Heart right ventricle (tissue), 16 donors: Measurements from ENCODE around the gene POLD1. TPM values are rescaled to one million over a fixed set of nuclear protein-coding genes. Genes with fewer than 3 reads are reported as not detected.

ENCODE experiments used
- ATAC-seq, 8 donors: fragments of 200-7000 bp; cut with Tn5 transposase; one replicate each; pipeline ENCODE4 v1.9.1; 2020; ENCODE audit warnings: mild to moderate bottlenecking in 8 of 8, moderate library complexity in 8 of 8, moderate number of reproducible peaks in 1 of 8
- DNase-seq, 2 donors: peaks; one replicate each; pipeline ENCODE4 v3.0.0-alpha.2; 2020
- H3K27ac ChIP-seq, 10 donors: fragments of 200-600 bp; sonication (generic) in 2 of 10; one replicate each; pipeline versions ENCODE4 v1.5.0 to v1.8.0; 2020 to 2022; ENCODE audit warnings: mild to moderate bottlenecking in 3 of 10
- H3K27me3 ChIP-seq, 7 donors: fragments of 200-600 bp; one replicate each; pipeline ENCODE4 v1.8.0; 2021 to 2022; ENCODE audit warnings: mild to moderate bottlenecking in 2 of 7
- H3K36me3 ChIP-seq, 9 donors: fragments of 200-600 bp; sonication (generic) in 1 of 9; one replicate each; pipeline versions ENCODE4 v1.5.0 to v1.8.0; 2020 to 2022; ENCODE audit warnings: mild to moderate bottlenecking in 2 of 9
- H3K4me1 ChIP-seq, 9 donors: fragments of 200-600 bp; sonication (generic) in 1 of 9; one replicate each; pipeline versions ENCODE4 v1.5.0 to v1.8.0; 2020 to 2022; ENCODE audit warnings: mild to moderate bottlenecking in 4 of 9
- H3K4me3 ChIP-seq, 10 donors: fragments of 200-600 bp; sonication (generic) in 2 of 10; one replicate each; pipeline versions ENCODE4 v1.5.0 to v1.8.0; 2020 to 2022; ENCODE audit warnings: mild to moderate bottlenecking in 7 of 10, moderate library complexity in 2 of 10
- H3K9me3 ChIP-seq, 11 donors: fragments of 200-600 bp in 10 of 11; sonication (generic) in 2 of 11; one replicate each; pipeline versions ENCODE4 v1.5.0 to v1.8.0; 2013 to 2022; ENCODE audit warnings: mild to moderate bottlenecking in 2 of 11, control low read depth in 1 of 11, moderate library complexity in 1 of 11
- WGBS, 2 donors: extraction: QIAGEN DNeasy Blood & Tissue Kit; methylation state at CpG; one replicate each; pipeline ENCODE4 v1.1.7; 2013; ENCODE audit warnings: inconsistent platforms in 1 of 2; 5-methylcytosine and 5-hydroxymethylcytosine counted together
- intact Hi-C, 10 donors: fragments of 100-400 bp; cut with DNase I; formaldehyde crosslinking; loops; one replicate each; pipeline versions ENCODE4 v1.11.1 to v1.14.2; 2022
- polyA plus RNA-seq, 2 donors: library from polyadenylated mRNA; stranded (reverse); fragments of 200-250 nt; gene quantifications; one replicate each; pipeline ENCODE4 v1.2.3, GENCODE V29; 2013
- total RNA-seq, 10 donors: library from RNA; stranded (reverse); fragmentation: NEBNext Ultra II Directional in 3 of 10; extraction: Animal tissue kit (Norgen Biotek cat#: 25700) in 3 of 10; gene quantifications; one replicate each; pipeline versions ENCODE4 v1.2.1 to v1.2.4, GENCODE V29; 2021 to 2023
- TF ChIP-seq, protein P1 (sequence below), 9 donors: fragments of 200-600 bp; sonication (generic) in 2 of 9; IDR thresholded peaks; one replicate each; pipeline versions ENCODE4 v1.5.0 to v1.8.0; 2021 to 2022; ENCODE audit warnings: antibody characterized with exemption in 9 of 9, mild to moderate bottlenecking in 5 of 9, moderate library complexity in 1 of 9
- donor health status: Arrhythmogenic right ventricular cardiomyopathy.
- donor health status: ischemic (EF 13 %, LVEDD 7.1; RV severe dilation, severe dysfunction).
- donor health status: healthy with polysubstance abuse.
- donor health status: DM: no; HTN: yes; CAD: no.
- donor health status: DM: no; HTN: no; CAD: no.
- donor health status: ischemic (EF 25% LVEDD 6.9; RV normal size, moderate dysfunction).
- donor health status: ischemic (EF 25% LVEDD 5.7; RV mildly dilated, moderate dysfunction).
- donor health status: healthy.
- donor health status: DM: yes; HTN: yes; CAD: no.
- donor health status: Ischemic cardiomyopathy.
- donor health status: ischemic (EF 35%, LVEDD 5.7; RV mildly dilated, moderate dysfunction).
- donor health status: nonischemic (EF 11% LVEDD 7.7; RV severe dilation, severe dysfunction).
- donor health status: DM: yes; HTN: yes; CAD: no.
- donor health status: PGD.
- donor health status: ischemic (EF 29% LVEDD 5.4; RV normal size, mild dysfunction).
- donor health status: nonischemic (EF 23%, LVEDD 6.1; RV moderate dilation, normal function).

POLD1 gene
- total and polyA plus RNA-seq, 12 donors: 4.2 to 28.3 (median 11.3) TPM

DNA sequence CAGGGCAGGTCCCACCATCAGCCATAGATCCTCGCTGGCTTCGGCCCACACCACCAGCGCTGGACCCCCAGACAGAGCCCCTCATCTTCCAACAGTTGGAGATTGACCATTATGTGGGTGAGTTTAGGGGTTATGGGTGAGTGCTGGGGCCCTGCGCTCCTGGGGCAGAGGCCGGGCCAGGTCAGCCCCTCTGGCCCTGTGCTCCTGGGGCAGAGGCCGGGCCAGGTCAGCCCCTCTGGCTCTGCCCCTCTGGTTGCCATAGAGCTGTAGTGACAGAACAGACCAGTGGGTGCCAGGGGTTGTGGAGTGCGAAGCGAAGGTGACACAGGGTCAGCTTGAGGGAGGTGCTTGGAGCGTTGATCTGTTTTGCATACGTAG lies 15.2 kb downstream of the POLD1 start:
- Histone ChIP-seq H3K4me3 (no peak overlapping the region), H3K4me1 (no peaks in the 10 kb centered on the region), H3K27ac (no peak overlapping the region), H3K36me3 (peaks cover 0 to 30% (median 0%) of the 10 kb centered on the region in 9 donors), H3K27me3 (no peaks in the 10 kb centered on the region), H3K9me3 (no peaks in the 10 kb centered on the region)
- WGBS, 2 donors: 96 to 98% methylated on average over 10 of the region's 10 CpGs
- intact Hi-C loops: no loop called here
- TF ChIP-seq, protein P1, sequence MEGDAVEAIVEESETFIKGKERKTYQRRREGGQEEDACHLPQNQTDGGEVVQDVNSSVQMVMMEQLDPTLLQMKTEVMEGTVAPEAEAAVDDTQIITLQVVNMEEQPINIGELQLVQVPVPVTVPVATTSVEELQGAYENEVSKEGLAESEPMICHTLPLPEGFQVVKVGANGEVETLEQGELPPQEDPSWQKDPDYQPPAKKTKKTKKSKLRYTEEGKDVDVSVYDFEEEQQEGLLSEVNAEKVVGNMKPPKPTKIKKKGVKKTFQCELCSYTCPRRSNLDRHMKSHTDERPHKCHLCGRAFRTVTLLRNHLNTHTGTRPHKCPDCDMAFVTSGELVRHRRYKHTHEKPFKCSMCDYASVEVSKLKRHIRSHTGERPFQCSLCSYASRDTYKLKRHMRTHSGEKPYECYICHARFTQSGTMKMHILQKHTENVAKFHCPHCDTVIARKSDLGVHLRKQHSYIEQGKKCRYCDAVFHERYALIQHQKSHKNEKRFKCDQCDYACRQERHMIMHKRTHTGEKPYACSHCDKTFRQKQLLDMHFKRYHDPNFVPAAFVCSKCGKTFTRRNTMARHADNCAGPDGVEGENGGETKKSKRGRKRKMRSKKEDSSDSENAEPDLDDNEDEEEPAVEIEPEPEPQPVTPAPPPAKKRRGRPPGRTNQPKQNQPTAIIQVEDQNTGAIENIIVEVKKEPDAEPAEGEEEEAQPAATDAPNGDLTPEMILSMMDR (IDR thresholded peaks at IDR 0.05): no peak
- peak in 1 of 8 donors; percentile 25 for ATAC-seq
- DNase-seq: no peak

DNA sequence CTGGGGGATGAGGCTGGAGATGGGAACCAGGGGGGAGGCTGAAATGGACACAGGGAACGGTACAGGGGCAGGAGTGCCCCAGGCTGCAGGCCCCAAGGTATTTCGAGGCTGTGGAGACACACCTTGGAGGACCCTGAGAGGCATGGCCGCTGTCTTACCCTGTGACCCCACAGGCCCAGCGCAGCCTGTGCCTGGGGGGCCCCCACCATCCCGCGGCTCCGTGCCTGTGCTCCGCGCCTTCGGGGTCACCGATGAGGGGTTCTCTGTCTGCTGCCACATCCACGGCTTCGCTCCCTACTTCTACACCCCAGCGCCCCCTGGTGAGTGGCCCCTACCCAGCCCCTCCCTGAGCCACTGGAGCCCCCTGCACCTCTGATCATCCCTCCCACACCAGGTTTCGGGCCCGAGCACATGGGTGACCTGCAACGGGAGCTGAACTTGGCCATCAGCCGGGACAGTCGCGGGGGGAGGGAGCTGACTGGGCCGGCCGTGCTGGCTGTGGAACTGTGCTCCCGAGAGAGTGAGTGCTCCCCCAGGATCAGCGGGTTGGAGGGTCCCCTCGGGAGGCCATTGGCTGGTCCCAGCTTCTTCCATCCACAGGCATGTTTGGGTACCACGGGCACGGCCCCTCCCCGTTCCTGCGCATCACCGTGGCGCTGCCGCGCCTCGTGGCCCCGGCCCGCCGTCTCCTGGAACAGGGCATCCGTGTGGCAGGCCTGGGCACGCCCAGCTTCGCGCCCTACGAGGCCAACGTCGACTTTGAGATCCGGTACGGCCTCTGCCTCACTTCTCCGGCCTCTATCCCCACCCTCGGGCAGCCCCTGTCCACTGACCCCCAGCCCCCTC lies 17.7 kb downstream of the POLD1 start:
- no peaks in the 10 kb centered on the region for H3K27me3 ChIP-seq
- H3K4me3 ChIP-seq: no peak overlapping the region
- H3K36me3 ChIP-seq: peaks cover 0 to 45% (median 0%) of the 10 kb centered on the region in 9 donors
- intact Hi-C loops: no loop called here
- TF ChIP-seq, protein P1 (IDR thresholded peaks at IDR 0.05): no peak
- H3K4me1 ChIP-seq: no peaks in the 10 kb centered on the region
- H3K27ac ChIP-seq: no peak overlapping the region
- WGBS, 2 donors: 94 to 95% methylated on average over 48 of the region's 48 CpGs
- no peaks in the 10 kb centered on the region for H3K9me3 ChIP-seq
- no peak for DNase-seq
- peak in 1 of 8 donors; percentile 40 for ATAC-seq

DNA sequence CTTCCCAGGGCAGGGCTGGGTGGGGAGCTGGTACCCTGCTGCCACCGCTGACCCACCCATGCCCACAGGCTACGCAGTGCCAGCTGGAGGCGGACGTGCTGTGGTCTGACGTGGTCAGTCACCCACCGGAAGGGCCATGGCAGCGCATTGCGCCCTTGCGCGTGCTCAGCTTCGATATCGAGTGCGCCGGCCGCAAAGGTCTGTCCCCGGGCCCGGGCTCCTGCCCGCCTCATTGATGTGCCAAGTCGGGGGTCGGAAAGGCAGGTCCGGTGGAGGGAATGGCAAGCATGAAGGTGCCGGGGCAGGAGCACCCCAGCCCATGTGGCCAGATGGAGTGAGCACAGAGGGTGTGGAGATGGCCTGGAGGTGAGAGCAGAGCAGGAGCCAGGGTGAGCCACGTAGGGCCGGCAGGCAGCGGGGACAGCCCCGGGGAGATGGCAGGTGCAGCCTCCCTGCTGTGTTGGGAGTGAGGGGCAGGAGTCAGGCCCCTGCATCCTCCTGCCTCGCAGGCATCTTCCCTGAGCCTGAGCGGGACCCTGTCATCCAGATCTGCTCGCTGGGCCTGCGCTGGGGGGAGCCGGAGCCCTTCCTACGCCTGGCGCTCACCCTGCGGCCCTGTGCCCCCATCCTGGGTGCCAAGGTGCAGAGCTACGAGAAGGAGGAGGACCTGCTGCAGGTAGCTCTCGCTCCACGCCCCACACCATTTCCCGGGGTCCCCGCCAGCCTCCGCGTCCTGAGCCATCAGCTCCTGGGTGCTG lies 18.6 kb downstream of the POLD1 start:
- intact Hi-C loops: no loop called here
- 96% methylated on average over 39 to 41 of the region's 41 CpGs for WGBS, 2 donors
- peak in 2 of 8 donors; percentile 14 to 20 for ATAC-seq
- Histone ChIP-seq H3K27me3 (no peaks in the 10 kb centered on the region), H3K4me1 (no peaks in the 10 kb centered on the region), H3K27ac (no peak overlapping the region), H3K4me3 (no peak overlapping the region), H3K36me3 (peaks cover 0 to 52% (median 0%) of the 10 kb centered on the region in 9 donors), H3K9me3 (no peaks in the 10 kb centered on the region)
- DNase-seq: no peak
- TF ChIP-seq, protein P1 (IDR thresholded peaks at IDR 0.05): no peak

DNA sequence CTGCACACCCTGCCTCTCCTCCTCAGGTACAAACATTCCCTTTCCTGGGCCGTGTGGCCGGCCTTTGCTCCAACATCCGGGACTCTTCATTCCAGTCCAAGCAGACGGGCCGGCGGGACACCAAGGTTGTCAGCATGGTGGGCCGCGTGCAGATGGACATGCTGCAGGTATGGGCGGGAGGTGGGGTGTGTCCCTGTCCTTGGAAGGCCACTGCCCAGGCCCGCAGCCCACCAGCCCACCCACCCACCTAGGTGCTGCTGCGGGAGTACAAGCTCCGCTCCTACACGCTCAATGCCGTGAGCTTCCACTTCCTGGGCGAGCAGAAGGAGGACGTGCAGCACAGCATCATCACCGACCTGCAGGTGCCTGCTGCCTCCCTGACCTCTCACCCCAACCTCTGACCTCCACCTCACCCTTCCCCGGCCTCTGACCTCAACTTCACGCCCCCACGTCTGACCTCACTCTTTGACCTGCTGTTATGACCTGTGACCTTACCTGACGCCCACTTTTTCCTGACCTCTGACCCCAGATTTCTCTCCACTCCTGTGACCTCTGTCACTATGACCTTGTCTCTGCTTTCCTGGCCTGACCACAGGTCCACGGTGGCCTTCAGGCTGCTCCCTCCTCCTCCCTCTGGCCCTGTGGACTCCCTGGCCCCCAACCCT lies 22.1 kb downstream of the POLD1 start:
- DNase-seq: no peak
- H3K36me3 ChIP-seq: peaks cover 0 to 73% (median 0%) of the 10 kb centered on the region in 9 donors
- no peaks in the 10 kb centered on the region for H3K27me3 ChIP-seq
- H3K27ac ChIP-seq: no peak overlapping the region
- no peak overlapping the region for H3K4me3 ChIP-seq
- H3K9me3 ChIP-seq: no peaks in the 10 kb centered on the region
- no peak for ATAC-seq
- intact Hi-C loops: no loop called here
- TF ChIP-seq, protein P1 (IDR thresholded peaks at IDR 0.05): no peak
- no peaks in the 10 kb centered on the region for H3K4me1 ChIP-seq
- 93 to 94% methylated on average over 22 of the region's 22 CpGs for WGBS, 2 donors
